ENCODE data around the gene UBASH3A. TPM values are rescaled to one million over a fixed set of nuclear protein-coding genes. Genes with fewer than 3 reads are reported as not detected.

The UBASH3A gene
- polyA plus RNA-seq, 1 donor (not counting 4 experiments of a cell fraction or from before 2014, with no cell fraction given) = not detected

GRCh38 chr21:42356650-42357049 lies 47.1 kb upstream of the UBASH3A start:
- dilution Hi-C loops (cut with MboI; ENCODE audit: extremely low pct_ligation_motif_present, low sequenced_read_pairs) = no loop called here
- Histone ChIP-seq H3K4me1 (ENCODE audit: control insufficient read depth, extremely low read depth, insufficient read depth, low read length) (no peaks in the 10 kb centered on the region), H3K9me3 (ENCODE audit: control insufficient read depth, low read depth, low read length) (peaks cover 3% of the 10 kb centered on the region), H3K4me3 (ENCODE audit: control insufficient read depth in 2 of 3, extremely low read depth in 1 of 3, insufficient read depth in 2 of 3, low read depth in 1 of 3, low read length in 3 of 3) (no peak overlapping the region), H2AFZ (ENCODE audit: control insufficient read depth, low read length) (no peak overlapping the region), H3K27me3 (ENCODE audit: control insufficient read depth, extremely low read depth, insufficient read depth, low read length) (no peaks in the 10 kb centered on the region), H3K9ac (ENCODE audit: control insufficient read depth, extremely low read depth, insufficient read depth, low read length) (no peak overlapping the region), H3K4me2 (ENCODE audit: control insufficient read depth, extremely low read depth, insufficient read depth, low read depth, low read length) (no peak overlapping the region), H3K27ac (ENCODE audit: control insufficient read depth, insufficient read depth, low read length) (no peak overlapping the region), H3K9me1 (ENCODE audit: control insufficient read depth, extremely low read depth, insufficient read depth, low read length) (no peaks in the 10 kb centered on the region), H3K79me2 (ENCODE audit: control insufficient read depth, insufficient read depth, low read length) (no peaks in the 10 kb centered on the region), H3K36me3 (ENCODE audit: control insufficient read depth in 2 of 2, extremely low read depth in 1 of 2, insufficient read depth in 2 of 2, low read length in 2 of 2) (no peaks in the 10 kb centered on the region), H4K20me1 (ENCODE audit: control insufficient read depth, extremely low read depth, insufficient read depth, low read length) (no peaks in the 10 kb centered on the region)
- no peak for FAIRE-seq
- DNase-seq (ENCODE audit: low read depth, low spot score) = no peak
- no peak for TF ChIP-seq CTCF (optimal IDR thresholded peaks at IDR 0.05 in 1 of 3, IDR thresholded peaks at IDR 0.05 in 1 of 3, conservative IDR thresholded peaks at IDR 0.05 in 1 of 3; ENCODE audit: extremely low read depth in 1 of 3, insufficient read depth in 2 of 3, low read length in 3 of 3)
- no peak for TF ChIP-seq EZH2 (IDR thresholded peaks at IDR 0.05; ENCODE audit: low read length)

GRCh38 chr21:42357307-42357706 lies 46.4 kb upstream of the UBASH3A start:
- no peaks in the 10 kb centered on the region for H3K36me3 ChIP-seq (ENCODE audit: control insufficient read depth in 2 of 2, extremely low read depth in 1 of 2, insufficient read depth in 2 of 2, low read length in 2 of 2)
- H4K20me1 ChIP-seq (ENCODE audit: control insufficient read depth, extremely low read depth, insufficient read depth, low read length) = no peaks in the 10 kb centered on the region
- peaks cover 3% of the 10 kb centered on the region for H3K9me3 ChIP-seq (ENCODE audit: control insufficient read depth, low read depth, low read length)
- no peaks in the 10 kb centered on the region for H3K9me1 ChIP-seq (ENCODE audit: control insufficient read depth, extremely low read depth, insufficient read depth, low read length)
- no peak overlapping the region for H3K27ac ChIP-seq (ENCODE audit: control insufficient read depth, insufficient read depth, low read length)
- H3K79me2 ChIP-seq (ENCODE audit: control insufficient read depth, insufficient read depth, low read length) = no peaks in the 10 kb centered on the region
- H3K4me3 ChIP-seq (ENCODE audit: control insufficient read depth in 2 of 3, extremely low read depth in 1 of 3, insufficient read depth in 2 of 3, low read depth in 1 of 3, low read length in 3 of 3) = no peak overlapping the region
- DNase-seq (ENCODE audit: low read depth, low spot score) (no peak), FAIRE-seq (no peak)
- H3K4me1 ChIP-seq (ENCODE audit: control insufficient read depth, extremely low read depth, insufficient read depth, low read length) = no peaks in the 10 kb centered on the region
- no peaks in the 10 kb centered on the region for H3K27me3 ChIP-seq (ENCODE audit: control insufficient read depth, extremely low read depth, insufficient read depth, low read length)
- no peak overlapping the region for H3K9ac ChIP-seq (ENCODE audit: control insufficient read depth, extremely low read depth, insufficient read depth, low read length)
- no peak overlapping the region for H3K4me2 ChIP-seq (ENCODE audit: control insufficient read depth, extremely low read depth, insufficient read depth, low read depth, low read length)
- TF ChIP-seq CTCF (optimal IDR thresholded peaks at IDR 0.05 in 1 of 3, IDR thresholded peaks at IDR 0.05 in 1 of 3, conservative IDR thresholded peaks at IDR 0.05 in 1 of 3; ENCODE audit: extremely low read depth in 1 of 3, insufficient read depth in 2 of 3, low read length in 3 of 3) (no peak), EZH2 (IDR thresholded peaks at IDR 0.05; ENCODE audit: low read length) (no peak)
- no peak overlapping the region for H2AFZ ChIP-seq (ENCODE audit: control insufficient read depth, low read length)
- dilution Hi-C loops (cut with MboI; ENCODE audit: extremely low pct_ligation_motif_present, low sequenced_read_pairs) = no loop called here
